Tibial nerve (tissue), 4 donors: ENCODE measurements around the gene NIT1.

Experiments used
- CTCF ChIP-seq, 5 experiments: fragments of 200-600 bp in 3 of 5; fragments of 450-650 bp in 2 of 5; sonication (generic) in 3 of 5; IDR thresholded peaks; one replicate each; pipeline ENCODE4 v1.5.1; 2016 to 2019; ENCODE audit warnings: antibody characterized with exemption in 5 of 5, mild to moderate bottlenecking in 3 of 5, moderate library complexity in 2 of 5
- EP300 ChIP-seq, 2 donors: sonication (generic); formaldehyde crosslinking; IDR thresholded peaks; one replicate each; pipeline ENCODE4 v1.6.1; 2017; ENCODE audit warnings: antibody characterized with exemption in 2 of 2, mild to moderate bottlenecking in 1 of 2
- POLR2A ChIP-seq, 2 donors: fragments of 450-650 bp; IDR thresholded peaks; one replicate each; pipeline ENCODE4 v1.6.1; 2017; ENCODE audit warnings: antibody characterized with exemption in 2 of 2, mild to moderate bottlenecking in 2 of 2, moderate library complexity in 2 of 2

- TF ChIP-seq CTCF (IDR thresholded peaks at IDR 0.05) (no peak), EP300 (IDR thresholded peaks at IDR 0.05) (no peak), POLR2A (IDR thresholded peaks at IDR 0.05) (no peak)
These were observed 11.5 kb upstream of the NIT1 start for GRCh38 chr1:161106431-161106830.
